Thyroid gland (tissue), 4 donors: ENCODE measurements around the gene IRX4.

Source experiments
- POLR2A ChIP-seq, 2 donors: fragments of 450-650 bp; IDR thresholded peaks; one replicate each; pipeline ENCODE4 v1.6.1; 2017; ENCODE audit warnings: antibody characterized with exemption in 2 of 2, mild to moderate bottlenecking in 2 of 2, moderate library complexity in 1 of 2
- TF ChIP-seq, protein P1 (sequence below), 6 experiments: fragments of 200-600 bp in 3 of 6; fragments of 450-650 bp in 3 of 6; sonication (generic) in 3 of 6; IDR thresholded peaks; one replicate each; pipeline ENCODE4 v1.5.1; 2016 to 2019; ENCODE audit warnings: antibody characterized with exemption in 6 of 6, mild to moderate bottlenecking in 2 of 6, inconsistent platforms in 1 of 6, moderate library complexity in 1 of 6

DNA sequence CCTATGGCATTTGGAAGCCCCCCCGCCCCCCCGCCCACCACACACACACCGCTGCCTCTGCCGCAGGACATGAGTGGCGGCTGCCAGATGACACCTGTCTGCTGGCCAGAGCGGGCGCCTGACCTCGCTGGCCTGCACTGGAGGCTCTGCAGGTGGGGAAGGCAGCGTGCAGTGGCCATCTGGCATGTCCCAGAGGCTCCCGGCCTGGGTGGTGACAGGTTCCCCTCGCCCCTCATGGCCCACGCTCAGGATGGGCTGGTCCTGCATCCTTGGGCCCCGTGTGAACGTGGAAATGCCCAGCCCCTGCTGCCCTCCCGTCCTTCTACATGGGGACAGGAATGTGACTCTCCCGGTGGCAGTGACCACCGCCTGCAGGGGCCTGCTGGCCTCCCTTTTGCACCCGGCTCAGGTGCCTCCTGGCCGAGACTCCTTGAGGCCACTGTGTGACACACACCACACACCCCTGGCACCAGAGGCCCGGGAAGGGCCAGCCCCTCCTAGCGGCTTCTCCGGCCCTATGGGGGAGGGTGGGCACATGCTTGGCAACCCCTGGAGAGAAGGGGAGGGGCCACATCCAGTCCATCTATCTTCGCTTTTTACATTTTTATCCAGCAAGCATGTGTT is 30.3 kb downstream of the IRX4 start:
- TF ChIP-seq, protein P1, sequence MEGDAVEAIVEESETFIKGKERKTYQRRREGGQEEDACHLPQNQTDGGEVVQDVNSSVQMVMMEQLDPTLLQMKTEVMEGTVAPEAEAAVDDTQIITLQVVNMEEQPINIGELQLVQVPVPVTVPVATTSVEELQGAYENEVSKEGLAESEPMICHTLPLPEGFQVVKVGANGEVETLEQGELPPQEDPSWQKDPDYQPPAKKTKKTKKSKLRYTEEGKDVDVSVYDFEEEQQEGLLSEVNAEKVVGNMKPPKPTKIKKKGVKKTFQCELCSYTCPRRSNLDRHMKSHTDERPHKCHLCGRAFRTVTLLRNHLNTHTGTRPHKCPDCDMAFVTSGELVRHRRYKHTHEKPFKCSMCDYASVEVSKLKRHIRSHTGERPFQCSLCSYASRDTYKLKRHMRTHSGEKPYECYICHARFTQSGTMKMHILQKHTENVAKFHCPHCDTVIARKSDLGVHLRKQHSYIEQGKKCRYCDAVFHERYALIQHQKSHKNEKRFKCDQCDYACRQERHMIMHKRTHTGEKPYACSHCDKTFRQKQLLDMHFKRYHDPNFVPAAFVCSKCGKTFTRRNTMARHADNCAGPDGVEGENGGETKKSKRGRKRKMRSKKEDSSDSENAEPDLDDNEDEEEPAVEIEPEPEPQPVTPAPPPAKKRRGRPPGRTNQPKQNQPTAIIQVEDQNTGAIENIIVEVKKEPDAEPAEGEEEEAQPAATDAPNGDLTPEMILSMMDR (IDR thresholded peaks at IDR 0.05), result no peak
- TF ChIP-seq POLR2A (IDR thresholded peaks at IDR 0.05), result no peak
